CD1c-positive myeloid dendritic cell (primary cell): ENCODE results near the gene DPY30.

Source experiments
- DNase-seq: peaks from one replicate; pipeline ENCODE4 v3.0.0-alpha.2; 2016; ENCODE audit errors: extremely low spot score

Gene DPY30

DNA sequence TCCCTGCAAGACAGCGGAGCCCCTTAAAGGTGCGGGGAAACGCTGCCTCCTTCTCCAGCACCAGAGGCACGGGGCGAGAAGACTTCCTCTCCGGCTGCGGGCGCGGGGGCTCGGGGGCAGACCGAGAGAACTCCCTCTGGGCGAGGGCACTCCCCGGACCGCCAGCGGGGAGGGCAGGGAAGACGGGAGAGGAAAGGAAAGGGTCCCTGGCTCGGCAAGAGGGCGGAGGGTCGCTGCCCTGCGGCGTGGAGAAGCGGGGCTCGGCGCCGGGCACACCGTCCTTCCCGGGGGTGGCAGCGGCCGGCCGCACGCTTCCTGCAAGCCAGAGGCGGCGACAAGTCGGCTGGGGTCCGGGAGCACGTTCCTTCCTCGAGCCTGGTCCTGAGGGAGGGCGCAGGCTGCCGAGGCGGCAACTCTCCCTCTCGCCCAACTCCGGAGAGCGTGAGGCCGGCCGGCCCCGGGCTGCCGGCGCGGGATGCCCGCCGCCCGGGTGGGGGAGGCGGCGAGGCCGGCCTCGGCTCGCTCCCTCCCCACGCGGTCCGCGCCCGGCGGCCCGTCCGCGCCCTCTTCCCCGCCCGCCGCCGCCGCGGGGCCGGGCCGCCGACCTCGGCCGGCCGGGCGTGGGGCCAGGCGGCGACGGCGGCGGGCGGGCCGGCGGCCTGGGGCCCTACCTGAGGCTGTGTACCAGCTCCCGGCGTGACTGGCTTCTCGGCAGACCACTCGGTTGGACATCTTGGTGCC lies 29.9 kb downstream of the DPY30 start:
- peak; percentile 62 for DNase-seq

DNA sequence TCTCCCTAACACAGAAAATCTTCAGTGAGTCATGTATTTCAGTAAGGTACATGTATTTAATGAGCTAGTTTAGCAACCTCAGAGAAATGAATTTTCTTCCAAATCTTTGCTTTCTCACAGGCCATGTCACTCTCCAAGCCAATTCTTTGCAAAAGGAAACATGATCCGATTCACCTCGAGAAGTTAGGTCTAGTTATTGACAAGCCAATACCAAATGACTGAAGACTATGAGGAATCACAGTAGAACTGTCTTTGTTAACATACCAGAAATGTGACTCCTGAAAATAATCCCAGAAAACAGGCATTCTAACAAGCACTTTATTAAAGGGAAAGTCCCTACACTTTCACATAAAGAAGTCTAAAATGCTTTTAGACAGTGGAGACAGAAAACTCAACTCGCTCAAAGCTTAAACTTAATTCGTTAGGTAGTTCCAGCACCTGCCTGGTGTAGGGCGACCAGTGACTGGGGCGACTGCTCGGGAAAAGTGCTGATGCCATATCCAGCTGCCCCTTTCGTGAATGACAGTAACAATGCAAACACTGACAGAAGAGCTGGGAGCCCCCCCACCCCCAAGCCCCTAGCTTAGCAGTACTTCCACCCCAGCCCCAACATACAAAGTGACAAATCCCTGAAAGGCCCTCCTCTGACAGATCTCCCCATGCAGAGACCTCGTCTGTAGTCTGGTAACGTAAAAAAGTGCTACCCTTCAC lies 30.6 kb downstream of the DPY30 start:
- peak; percentile 9 for DNase-seq

DNA sequence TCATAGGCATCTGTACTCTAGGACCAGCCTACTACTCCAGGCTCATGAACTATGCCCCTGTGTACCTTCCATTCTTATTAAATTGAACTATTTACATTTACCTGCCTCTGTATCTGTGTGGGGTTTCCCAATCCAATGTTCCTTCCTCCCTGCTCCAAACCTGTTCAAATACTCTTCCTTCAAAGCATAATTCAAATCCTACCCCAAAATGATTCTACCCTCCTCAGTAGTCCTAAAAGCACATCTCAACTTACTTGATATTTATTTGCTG lies 32.5 kb downstream of the DPY30 start:
- DNase-seq = no peak

DNA sequence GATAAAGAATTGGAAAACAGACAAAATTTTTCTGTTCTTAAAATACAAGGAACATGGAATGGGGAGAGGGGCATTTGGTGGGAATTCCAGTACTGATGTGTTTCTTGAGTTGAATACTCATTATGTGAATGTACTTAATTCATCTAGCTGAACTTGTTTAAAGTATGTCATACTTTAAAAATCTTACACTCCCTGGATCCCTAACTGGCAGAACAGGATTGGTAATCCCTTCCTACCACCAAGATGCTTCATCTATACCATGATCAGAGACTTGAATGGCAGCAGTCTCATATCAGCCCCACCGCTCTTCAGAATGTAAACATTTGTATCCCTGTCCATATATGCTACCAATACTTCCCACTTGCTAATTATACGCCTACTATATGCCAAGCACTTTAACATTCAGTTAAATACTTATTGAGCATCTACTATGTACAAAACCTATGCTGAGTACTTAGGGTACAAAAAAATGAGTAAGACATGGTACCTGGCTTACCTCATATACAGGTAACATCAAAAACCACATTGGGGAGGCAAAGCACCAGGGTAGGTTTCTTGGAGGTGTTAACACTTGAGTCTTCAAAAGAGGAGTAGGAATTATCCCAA lies 34.1 kb downstream of the DPY30 start:
- DNase-seq = no peak

DNA sequence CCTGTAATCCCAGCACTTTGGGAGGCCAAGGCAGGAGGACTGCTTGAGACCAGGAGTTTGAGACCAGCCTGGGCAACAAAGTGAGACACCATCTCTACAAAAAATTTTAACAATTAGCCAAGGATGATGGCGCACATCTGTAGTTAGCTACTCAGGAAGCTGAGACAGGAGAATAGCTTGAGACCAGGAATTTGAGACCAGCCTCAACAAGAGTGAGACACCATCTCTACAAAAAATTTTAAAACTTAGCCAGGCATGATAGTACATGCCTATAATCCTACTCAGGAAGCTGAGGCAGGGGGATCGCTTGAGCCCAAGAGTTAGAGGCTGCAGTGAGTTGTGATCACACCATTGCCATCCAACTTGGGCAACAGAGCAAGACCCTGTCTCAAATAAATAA lies 35.8 kb downstream of the DPY30 start:
- no peak for DNase-seq

DNA sequence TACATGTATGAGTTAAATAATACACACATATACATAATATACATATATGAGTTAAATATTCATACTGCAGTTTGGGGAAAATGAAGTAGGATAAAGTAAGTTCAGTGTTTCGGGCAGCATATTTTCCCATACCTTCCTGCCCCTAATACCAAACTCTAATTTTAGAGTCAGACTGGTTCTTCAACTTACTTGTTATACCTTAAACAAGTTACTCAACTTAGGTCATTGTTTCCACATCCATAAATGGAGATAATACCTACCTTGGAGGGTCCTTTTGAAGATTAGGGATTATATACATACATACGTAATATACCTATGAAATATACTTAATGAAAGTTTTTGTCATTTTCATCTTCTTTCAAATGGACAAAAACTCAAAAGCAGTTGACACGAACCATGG lies 37.2 kb downstream of the DPY30 start:
- no peak for DNase-seq

DNA sequence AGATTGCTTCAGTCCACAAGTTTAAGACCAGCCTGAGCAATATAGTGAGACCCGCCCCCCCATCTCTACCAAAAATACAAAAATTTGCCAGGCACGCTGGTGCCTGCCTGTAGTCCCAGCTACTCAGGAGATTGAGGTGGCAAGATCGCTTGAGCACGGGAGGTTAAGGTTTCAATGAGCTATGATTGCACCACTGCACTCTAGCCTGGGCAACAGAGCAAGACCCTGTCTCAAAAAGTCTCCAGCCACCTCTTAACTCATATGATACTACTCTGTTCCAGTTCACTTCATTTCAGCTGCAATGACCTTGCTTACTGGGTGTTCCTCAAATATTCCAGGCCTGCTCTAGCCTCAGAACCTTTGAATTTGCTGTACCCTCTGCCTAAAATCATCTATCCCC lies 40.2 kb downstream of the DPY30 start:
- no peak for DNase-seq

DNA sequence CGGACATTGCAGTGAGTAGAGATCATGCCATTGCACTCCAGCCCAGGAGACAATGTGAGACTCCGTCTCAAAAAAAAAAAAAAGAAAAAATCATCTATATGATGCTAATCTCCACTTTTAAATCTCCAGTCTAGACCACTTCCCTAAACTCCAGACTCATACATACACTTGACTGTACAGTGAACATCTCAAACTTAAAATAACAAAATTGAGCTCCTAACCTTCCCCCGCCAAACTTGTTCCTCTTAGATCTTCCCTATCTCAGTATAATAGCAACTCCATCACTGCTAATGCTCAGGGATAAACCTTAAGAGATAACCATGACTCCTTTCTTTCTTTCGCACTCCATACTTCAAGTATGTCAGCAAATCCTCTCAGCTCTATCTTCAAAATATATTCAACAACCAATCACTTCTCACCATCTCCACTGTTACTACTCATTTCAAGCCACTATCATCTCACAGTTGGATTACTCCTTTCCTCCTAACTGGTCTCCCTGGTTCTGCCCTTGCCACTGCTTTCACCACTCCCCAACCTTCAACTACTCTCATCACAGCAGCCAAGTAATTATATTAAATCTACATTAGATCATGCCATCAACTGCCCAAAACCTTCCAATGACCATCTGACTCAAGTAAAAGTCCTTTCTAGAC lies 40.7 kb downstream of the DPY30 start:
- DNase-seq = peak; percentile 15

DNA sequence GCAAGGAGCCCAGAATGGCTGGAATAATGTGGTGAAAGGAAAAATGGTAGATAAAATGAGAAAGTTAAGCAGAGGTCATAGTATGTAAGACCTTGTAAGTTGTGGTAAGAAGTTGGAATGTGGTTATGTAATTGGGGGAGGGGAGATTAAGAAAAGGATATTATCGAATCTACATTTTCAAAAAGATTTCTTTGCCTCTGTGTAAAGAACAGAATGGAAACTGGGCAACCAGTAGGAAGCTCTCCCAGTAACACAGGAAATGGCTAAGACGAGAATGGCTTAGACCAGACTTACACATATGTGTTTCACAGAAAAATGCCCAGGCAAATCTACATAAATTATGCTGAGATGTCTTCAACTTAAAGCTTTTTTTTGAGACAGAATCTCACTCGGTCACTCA lies 42.0 kb downstream of the DPY30 start:
- DNase-seq = no peak

DNA sequence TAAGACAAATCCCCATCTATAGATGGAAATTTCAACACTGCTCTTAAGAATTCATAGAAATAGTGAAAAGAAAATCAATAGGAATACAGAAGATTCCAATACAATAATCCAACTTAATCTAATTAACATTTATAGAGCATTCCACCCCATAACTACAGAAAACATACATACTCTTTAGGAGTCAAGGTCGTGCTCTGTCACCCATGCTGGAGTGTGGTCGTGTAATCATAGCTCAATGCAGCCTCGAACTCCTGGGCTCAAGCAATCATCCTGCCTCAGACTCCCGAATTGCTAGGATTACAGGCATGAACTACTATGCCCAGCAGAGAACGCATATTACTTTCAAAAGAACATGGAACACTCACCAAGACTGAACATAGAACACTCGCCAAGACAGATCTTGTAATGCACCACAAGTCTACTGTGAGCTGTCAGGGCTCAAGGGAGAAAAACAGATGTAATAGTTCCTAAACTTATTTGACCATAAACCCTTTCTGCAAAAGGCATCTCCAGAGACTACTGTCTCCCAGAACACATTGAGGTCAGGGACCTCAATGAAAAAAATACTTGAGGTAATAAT lies 42.9 kb downstream of the DPY30 start:
- no peak for DNase-seq

DNA sequence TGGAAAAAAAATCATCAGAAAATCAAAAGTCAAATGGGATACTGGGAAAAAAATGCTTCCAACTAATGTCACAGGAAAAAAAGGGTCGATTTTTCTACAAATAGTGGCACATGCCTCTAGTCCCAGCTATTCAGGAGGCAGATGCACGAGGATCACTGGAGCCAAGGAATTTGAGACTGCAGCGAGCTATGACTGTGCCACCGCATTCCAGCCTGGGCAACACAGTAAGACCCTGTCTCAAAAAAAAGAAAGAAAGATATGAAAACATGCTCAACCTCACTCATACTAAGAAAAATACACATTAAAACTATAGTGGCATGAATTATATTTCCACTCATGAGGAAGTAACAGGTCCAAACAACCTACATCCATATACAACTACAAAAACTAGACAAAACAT lies 46.7 kb downstream of the DPY30 start:
- DNase-seq = no peak

DNA sequence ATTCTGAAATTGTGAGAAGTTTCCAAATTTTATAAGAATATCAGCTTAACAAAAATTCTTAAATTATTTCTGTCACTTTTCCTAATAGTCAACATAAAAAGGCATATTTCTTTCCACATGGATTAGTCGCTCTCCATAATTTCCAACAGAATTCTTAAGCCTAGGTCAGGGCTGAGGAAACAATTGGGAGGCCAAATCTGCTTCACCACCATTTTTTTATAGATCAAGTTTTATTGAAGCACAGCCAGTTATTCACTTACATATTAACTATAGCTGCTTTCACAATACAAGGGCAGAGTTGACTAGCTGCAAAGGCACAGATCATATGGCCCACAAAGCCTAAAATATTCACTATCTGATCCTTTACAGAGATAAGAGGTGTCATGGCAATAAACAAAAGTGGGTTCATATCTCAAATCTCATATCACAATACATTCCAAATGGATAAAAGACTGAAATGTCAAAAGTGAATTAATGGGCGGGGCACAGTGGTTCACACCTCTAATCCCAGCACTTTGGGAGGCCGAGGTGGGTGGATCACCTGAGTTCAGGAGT lies 47.5 kb downstream of the DPY30 start:
- no peak for DNase-seq

DNA sequence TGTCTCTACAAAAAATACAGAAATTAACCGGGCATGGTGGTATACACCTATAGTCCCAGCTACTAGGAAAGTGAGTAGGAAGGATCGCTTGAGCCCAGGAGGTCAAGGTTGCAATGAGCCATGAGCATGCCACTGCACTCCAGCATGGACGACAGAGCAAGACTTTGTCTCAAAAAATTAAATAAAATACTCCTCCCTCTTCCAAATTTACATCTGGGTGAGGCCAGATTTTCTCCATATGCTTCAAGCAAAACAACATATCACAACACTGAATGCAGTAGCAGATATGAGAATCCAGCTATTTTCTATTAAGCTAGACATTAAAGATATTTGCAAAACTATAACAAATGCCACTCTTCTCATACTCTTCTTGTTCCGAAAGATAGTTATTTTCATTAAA lies 49.7 kb downstream of the DPY30 start:
- DNase-seq = no peak

DNA sequence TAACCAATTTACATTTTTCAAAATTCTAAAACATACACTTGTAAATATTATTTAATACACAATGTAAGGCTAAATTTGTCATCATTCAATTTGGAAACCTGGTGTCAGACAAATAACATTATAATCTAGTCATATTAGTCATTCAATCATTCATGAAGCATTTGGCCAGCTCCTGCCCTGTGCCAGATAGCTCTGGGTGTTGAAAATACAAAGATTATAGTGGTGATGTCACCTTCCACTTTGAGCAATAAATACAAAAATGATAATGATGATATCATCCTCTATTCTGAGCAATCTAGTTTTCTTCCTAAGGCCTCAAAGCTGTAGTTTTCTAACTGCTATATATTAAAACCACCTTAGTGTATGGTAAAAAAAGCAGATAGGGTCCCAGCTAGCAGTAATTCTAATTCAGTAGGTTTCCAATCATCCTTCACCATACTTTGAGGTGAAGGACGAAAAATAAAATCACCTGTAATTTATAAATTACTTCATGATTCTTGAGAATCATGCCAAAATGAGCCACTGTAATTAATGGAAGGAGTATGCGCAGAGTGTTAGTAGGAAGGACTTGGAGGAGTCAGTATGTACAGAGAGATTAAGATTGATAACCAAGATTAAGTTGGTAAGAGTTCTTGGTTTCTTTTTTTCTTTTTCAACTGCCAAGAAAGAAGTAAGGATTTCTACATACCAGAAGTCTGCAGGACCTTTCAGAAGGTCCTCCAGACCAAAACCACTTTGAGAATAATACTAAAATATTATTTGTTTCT lies 52.0 kb downstream of the DPY30 start:
- no peak for DNase-seq

DNA sequence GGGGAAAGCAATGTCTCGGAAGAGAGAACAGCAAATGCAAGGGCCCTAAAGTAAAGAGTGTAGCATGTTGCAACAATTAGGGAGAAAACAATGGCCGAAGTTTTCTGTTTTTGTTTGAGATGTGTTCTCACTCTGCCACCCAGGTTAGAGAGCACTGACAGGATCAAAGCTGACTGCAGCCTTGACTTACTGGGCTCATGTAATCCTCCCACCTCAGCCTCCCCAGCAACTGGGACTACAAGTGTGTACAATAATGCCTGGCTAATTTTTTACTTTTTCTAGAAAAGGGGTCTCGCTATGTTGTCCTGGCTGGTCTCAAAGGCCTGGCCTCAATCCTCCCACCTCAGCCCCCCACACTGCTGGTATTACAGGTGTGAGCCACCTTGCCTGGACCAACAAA lies 52.7 kb downstream of the DPY30 start:
- no peak for DNase-seq

DNA sequence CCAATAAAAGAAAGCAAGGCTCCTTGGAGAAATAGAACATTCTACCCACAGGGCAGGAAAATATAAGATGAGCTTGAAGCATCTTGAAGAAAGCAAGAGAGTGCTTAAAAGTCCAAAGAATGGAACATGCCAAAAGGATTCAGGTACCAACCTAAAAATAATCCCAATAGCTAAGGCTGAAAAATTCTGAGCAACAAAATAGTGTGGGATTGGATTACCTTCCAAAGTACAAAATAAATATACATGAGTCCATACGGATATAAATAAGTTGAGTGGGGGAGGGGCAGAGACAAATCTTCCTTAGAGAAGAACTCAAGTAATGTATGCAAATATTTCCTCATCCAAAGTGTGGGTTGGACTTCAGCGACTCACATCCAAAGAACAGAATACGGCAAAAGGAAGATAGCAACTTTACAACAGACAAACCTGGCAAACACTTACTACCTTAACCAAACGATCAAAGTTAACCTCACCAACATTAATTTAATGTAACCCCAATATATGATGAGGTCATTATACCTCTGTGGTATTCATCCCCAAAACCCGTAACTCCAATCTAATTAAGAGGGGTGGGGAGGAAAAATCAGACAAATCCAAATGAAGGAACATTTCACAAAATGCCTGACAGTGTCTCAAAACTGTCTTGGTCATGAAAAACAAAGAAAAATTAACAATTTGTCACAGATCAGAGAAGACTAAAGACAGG lies 55.7 kb downstream of the DPY30 start:
- DNase-seq = no peak

DNA sequence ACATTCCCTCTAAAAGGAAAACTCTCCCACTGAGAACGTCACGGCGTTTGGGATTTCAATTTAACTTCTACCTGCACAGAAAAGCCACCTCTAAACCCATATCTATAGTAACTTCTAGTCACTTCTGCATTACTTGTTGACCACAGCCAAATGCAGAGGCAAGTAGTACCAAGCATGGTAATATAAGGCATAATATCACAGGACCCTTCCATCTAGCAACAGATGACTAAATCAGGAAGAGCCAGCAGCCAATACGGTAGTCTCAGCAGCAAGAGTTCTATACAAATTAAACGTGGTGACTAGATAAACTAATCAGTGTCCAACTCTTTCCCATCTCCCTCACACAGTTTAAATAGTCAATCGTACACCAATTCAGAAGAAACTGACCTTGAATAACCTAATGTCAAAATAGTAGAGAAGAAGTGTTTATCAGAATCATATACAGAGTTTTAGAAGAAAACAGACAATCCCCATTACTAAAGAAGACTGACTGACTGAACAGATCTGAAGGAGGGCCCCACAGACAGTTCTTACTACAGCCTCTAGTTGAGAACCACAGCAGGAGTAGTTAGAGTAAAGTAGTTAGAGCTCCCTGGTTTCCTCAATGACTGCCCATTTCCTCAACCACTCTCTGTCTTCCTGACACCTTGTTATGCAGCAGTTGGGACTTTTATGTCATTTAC lies 58.8 kb downstream of the DPY30 start:
- peak; percentile 69 for DNase-seq

DNA sequence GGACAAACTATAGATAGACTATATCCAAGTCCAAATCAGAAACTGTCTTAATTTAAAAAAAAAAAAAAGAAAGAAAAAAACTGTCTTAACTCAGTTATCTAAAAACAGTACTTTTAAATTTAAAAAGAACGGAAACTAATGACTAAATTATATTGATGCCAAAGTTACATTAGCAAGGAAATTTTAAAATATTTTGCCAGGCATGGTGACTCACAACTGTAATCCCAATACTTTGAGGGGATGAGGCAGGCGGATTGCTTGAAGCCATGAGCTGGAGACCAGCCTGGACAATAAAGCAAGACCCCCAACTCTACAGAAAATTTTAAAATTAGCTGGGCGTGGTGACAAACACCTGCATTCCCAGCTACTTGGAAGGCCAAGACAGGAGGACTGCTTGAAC lies 59.6 kb downstream of the DPY30 start:
- DNase-seq = no peak

DNA sequence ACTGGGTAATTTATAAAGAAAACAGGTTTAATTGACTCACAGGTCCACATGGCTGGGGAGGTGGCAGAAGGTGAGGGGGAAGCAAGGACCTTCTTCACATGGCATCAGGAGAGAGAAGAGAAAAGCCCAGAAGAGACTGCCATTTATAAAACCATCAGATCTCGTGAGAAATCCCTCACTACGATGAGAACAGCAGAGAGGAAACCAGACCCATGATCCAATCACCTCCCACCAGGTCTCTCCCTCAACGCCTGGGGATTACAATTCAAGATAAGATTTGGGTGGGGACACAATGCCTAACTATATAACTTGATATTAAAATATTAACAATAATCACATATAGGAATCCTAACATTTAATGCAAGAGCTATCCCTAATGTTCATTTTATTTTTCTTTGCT lies 60.6 kb downstream of the DPY30 start:
- DNase-seq = no peak

DNA sequence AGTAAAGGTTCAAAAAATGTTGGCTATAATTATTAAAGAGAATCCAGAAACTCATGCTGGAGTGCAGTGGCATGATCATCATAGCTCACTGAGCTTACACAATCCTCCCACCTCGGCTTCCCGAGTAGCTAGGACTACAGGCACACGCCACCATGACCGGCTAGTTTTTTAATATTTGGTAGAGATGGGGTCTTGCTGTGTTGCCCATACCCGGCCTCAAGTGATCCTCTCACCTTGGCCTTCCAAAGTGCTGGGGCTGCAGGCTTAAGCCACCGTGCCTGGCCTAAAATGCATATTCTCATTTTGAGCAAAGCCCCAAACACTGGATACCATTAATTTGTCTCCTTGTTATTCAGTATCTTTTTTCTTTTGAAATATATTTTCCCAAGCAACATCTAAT lies 61.2 kb downstream of the DPY30 start:
- DNase-seq = no peak
